Activated naive CD4-positive, alpha-beta T cell treated with anti-CD3 and anti-CD28 coated beads, Interleukin-2, amount 50 U/mL, for 24 hours (primary cell): Measurements from ENCODE around the gene PRKRA.
A peak's percentile ranks its signal among the peaks of the same experiment; 100 is the strongest.

ENCODE experiments used
- H3K27ac Mint-ChIP-seq: one replicate; pipeline ENCODE4 v1.8.0; 2021; ENCODE audit warnings: mild to moderate bottlenecking, mixed read lengths
- H3K27me3 Mint-ChIP-seq: one replicate; pipeline ENCODE4 v1.8.0; 2021; ENCODE audit warnings: mixed read lengths
- H3K36me3 Mint-ChIP-seq: one replicate; pipeline ENCODE4 v1.8.0; 2021; ENCODE audit warnings: mixed read lengths
- H3K4me1 Mint-ChIP-seq: one replicate; pipeline ENCODE4 v1.8.0; 2021; ENCODE audit warnings: mixed read lengths
- H3K4me3 Mint-ChIP-seq: one replicate; pipeline ENCODE4 v1.8.0; 2021; ENCODE audit warnings: mild to moderate bottlenecking, mixed read lengths
- H3K9me3 Mint-ChIP-seq: one replicate; pipeline ENCODE4 v1.8.0; 2021; ENCODE audit warnings: mixed read lengths

Gene PRKRA

DNA sequence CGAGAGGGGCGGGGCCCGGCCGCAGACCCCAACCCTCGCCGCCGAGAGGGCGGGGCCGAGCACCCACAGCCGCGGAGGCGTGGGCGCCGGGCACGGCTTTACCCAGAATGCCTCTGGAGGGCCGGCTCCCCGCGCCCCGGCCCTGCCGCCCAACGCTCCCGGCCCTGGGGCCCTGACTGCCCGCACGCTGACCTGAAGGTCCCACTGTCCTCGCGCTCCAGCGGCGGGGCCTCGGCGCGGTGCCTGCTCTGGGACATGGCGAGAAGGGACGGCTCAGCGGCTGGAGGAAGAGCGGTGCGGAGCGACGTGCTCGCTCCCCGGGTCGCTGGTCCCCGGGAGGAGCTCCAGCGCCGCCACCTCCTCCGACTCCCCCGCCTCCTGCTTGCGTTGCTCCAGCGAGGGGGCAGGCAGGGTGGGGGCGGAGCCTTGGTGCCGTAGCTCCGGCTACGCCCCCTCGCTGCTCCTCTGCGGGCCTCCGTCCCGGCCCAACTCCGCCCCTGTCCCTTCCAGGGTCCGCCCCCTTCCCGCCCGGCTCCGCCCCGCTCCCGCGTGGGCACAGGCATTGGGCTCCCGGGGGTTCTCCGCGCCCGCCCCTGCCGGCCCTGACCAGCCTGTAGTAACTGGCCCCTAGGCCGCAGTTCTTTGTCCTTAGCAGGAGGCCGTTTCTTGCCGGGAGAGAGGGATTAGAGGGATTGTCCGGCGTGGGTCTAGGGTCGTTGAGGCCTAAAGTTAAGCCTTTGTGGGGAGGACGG is at the start of gene PRKRA, which contains the start of gene PJVK:
Gene PRKRA (minus strand): TSS at position 402 of the 752 bp plus-strand sequence. CDS start 145 bp downstream, at position 257.
Gene PJVK (plus strand): TSS at position 605 of the 752 bp plus-strand sequence. CDS start 2,032 bp downstream, outside the sequence.
- no peaks in the 10 kb centered on the region for H3K27me3 Mint-ChIP-seq
- H3K27ac Mint-ChIP-seq = peak within 1 kb of the TSS; percentile 98
- H3K9me3 Mint-ChIP-seq = no peaks in the 10 kb centered on the region
- H3K36me3 Mint-ChIP-seq = peaks cover 12% of the 10 kb centered on the region
- peak within 1 kb of the TSS; percentile 94 for H3K4me3 Mint-ChIP-seq
- H3K4me1 Mint-ChIP-seq = peaks cover 29% of the 10 kb centered on the region

GRCh38 chr2:178499640-178500039 is 48.7 kb upstream of the PRKRA start:
- no peak overlapping the region for H3K27ac Mint-ChIP-seq
- no peak overlapping the region for H3K4me3 Mint-ChIP-seq
- H3K36me3 Mint-ChIP-seq = peaks cover 23% of the 10 kb centered on the region
- no peaks in the 10 kb centered on the region for H3K9me3 Mint-ChIP-seq
- H3K27me3 Mint-ChIP-seq = no peaks in the 10 kb centered on the region
- H3K4me1 Mint-ChIP-seq = no peaks in the 10 kb centered on the region

DNA sequence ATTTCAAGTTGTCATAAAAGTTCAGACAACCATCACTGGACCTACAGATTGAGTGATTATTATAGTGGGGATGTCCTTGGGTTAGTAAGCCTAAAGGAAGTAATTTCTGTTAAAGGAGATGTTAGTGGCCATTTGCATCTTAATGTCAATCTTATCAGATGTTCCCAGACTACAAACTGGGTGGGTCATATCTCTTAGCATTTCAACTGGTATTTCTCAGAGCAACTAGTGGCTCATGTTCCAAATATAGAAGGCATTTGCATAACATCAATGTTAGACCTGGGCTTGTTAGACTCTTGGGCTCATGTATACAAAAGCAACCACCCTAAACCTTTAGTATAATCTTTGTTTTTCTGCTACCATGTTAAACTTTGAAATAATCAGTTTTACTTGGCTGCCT is 47.2 kb upstream of the PRKRA start:
- Mint-ChIP-seq H3K4me1 (no peaks in the 10 kb centered on the region), H3K27me3 (no peaks in the 10 kb centered on the region), H3K9me3 (no peaks in the 10 kb centered on the region), H3K36me3 (peaks cover 19% of the 10 kb centered on the region), H3K4me3 (no peak overlapping the region), H3K27ac (no peak overlapping the region)

- H3K27me3 Mint-ChIP-seq = no peaks in the 10 kb centered on the region
- H3K27ac Mint-ChIP-seq = no peak overlapping the region
- peaks cover 7% of the 10 kb centered on the region for H3K4me1 Mint-ChIP-seq
- H3K9me3 Mint-ChIP-seq = no peaks in the 10 kb centered on the region
- H3K36me3 Mint-ChIP-seq = peaks cover 19% of the 10 kb centered on the region
- H3K4me3 Mint-ChIP-seq = no peak overlapping the region
Measured at GRCh38 chr2:178496049-178496448, 45.1 kb upstream of the PRKRA start.

GRCh38 chr2:178491612-178492011 is 40.6 kb upstream of the PRKRA start:
- peaks cover 38% of the 10 kb centered on the region for H3K4me1 Mint-ChIP-seq
- H3K27ac Mint-ChIP-seq = no peak overlapping the region
- no peak overlapping the region for H3K4me3 Mint-ChIP-seq
- H3K9me3 Mint-ChIP-seq = no peaks in the 10 kb centered on the region
- H3K27me3 Mint-ChIP-seq = no peaks in the 10 kb centered on the region
- H3K36me3 Mint-ChIP-seq = peaks cover 28% of the 10 kb centered on the region

DNA sequence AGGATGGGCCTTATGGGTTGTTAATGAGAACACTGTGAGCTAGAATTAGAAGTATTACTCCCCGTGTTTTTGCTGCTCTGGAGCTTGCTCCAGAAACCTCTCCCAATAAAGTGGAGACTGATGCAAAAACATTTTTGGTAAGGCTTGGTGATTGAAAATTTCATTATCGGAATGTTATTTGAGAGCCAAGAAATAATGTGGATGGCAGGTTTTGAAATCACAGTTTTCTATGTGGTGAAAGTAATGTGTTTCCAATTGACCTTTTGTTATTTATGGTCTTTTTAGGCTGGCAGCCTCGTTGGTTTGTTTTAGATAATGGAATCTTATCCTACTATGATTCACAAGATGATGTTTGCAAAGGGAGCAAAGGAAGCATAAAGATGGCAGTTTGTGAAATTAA is 34.4 kb upstream of the PRKRA start:
- Mint-ChIP-seq H3K9me3 (no peaks in the 10 kb centered on the region), H3K27me3 (no peaks in the 10 kb centered on the region), H3K27ac (no peak overlapping the region), H3K4me3 (no peak overlapping the region), H3K36me3 (peaks cover 24% of the 10 kb centered on the region), H3K4me1 (peaks cover 75% of the 10 kb centered on the region)

DNA sequence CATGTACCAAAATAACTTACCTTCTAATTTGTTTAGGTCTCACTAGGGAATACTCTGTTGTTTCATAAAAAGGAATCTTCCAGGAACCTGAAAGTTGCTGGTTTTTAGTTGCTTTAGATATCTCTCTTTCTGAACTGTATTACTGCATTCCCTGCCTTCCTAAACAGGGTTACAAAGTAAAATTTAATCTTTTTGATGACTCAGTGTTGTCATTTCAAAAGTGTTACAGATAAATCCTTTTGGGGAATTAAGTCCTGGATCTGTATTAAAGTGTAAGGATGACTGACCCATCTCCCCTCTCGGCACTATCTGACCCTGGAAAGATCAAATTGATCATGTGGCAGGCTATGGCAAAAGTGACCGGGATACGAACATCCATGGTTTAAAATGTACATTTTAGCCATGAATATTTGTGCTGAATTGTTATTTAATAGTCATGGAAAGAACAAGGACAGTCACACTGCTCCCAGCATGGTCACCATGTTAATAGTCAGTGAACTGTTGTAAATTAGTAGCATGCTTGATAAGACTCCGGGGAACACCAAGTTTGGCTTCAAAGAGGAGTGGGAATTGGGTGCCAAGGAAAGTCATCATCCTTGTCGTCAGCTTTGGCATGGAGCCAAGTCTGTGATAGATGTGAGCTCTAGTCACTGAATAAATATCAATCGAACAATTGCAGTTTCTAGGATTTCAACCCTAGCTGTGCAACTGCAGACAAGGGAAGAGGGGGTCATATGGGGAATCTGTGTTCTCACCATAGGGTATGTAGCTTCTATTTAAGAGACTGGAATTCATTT is 33.5 kb upstream of the PRKRA start:
- Mint-ChIP-seq H3K4me1 (peaks cover 68% of the 10 kb centered on the region), H3K36me3 (peaks cover 18% of the 10 kb centered on the region), H3K9me3 (no peaks in the 10 kb centered on the region), H3K27me3 (no peaks in the 10 kb centered on the region), H3K4me3 (no peak overlapping the region), H3K27ac (no peak overlapping the region)

DNA sequence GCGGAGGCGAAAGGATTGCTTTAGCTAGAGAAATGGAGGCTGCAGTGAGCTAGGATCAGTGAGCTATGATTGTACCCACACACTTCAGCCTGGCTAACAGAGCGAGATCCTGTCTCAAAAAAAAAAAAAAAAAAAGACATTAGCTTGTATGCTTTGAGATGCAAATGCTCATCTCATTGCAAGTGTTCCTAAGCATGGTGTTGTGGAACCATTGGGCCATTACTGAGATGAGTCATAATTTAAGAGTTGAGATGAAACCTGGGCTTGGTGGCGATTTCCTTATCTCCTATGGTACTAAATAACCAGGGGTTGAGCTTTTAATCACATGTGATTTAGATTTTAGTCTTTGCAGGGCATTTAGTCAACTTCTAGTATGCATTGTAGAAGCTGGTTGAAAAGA is 31.5 kb upstream of the PRKRA start:
- H3K4me3 Mint-ChIP-seq = peak overlapping the region; percentile 99
- H3K27ac Mint-ChIP-seq = no peak overlapping the region
- no peaks in the 10 kb centered on the region for H3K27me3 Mint-ChIP-seq
- peaks cover 63% of the 10 kb centered on the region for H3K4me1 Mint-ChIP-seq
- H3K36me3 Mint-ChIP-seq = peaks cover 13% of the 10 kb centered on the region
- H3K9me3 Mint-ChIP-seq = no peaks in the 10 kb centered on the region

DNA sequence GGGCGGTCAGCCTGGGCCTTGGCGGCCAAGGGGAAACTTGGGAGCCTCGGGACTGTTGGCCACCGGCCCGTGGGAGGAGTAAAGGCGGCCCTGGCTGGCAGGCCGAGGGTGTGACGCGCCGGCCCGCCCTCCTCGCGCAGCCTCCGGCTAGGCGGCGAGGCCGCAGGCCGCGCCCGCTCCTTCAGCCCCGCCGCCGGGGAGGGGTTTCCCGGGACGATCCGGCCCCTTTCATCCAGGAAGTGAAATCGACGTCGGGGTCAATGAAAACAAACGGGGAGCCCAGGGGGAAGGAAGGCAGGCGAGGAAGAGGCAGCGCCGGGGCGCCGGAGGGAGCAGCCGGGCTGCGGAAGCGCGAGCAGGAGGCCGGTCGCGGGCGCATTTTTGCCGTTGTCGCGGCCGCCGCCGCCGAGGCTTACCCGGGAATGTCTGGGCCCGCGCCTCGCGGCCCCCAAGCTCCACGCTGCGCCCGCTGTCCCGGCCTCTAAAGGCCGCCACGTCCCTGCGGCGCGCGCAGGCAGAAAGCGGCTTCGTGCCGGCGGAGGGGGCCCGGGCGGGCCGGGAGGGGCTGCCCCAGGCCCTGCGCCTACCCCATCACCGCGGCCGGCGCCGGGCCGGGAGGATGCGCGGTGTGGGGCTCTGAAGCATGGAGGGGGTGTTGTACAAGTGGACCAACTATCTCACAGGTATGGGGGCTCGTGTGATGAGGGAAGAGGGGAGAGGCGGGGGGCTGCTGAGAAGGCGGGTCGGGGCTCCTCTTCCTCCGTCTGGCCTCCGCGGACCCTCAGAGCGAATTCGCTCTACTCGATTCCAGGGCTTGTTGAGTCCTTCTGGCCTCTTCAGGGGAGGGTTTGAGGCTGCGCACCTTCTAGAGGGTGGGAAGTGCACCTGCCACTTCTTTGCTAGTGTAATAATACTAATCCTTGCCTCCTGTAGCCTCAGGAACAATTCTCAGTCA is 29.5 kb upstream of the PRKRA start, which contains the start of gene PLEKHA3:
Gene PLEKHA3 (plus strand): TSS at position 231 of the 955 bp plus-strand sequence. CDS start 413 bp downstream, at position 644.
- Mint-ChIP-seq H3K4me3 (peak within 1 kb of the TSS; percentile 99), H3K36me3 (peaks cover 1% of the 10 kb centered on the region), H3K27me3 (no peaks in the 10 kb centered on the region), H3K27ac (peak within 1 kb of the TSS; percentile 96), H3K9me3 (no peaks in the 10 kb centered on the region), H3K4me1 (peaks cover 47% of the 10 kb centered on the region)

DNA sequence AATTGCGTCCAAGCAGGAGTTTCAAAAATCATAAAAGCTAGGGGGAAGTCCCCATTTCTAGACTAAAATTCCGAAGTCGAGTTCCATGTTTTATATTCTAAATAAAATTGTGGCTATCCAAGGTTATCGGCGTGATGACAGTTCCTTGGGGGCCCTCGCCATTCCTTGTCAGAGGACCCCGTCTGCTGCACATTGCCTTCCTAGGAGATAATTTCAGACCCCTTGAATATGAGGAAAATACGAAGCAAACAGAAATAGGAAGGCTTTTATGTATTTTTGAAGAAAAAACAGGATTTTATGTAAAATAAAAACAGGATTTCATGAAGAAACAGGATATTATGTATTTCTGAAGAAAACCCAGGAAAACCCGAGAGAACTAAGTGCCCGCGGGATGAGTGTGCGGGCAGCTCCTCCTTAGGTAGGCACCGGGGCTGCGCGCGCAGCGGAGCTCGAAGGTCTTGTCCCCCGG is 28.8 kb upstream of the PRKRA start:
- Mint-ChIP-seq H3K27ac (peak overlapping the region; percentile 84), H3K36me3 (no peaks in the 10 kb centered on the region), H3K27me3 (no peaks in the 10 kb centered on the region), H3K9me3 (no peaks in the 10 kb centered on the region), H3K4me3 (peak overlapping the region; percentile 99), H3K4me1 (peaks cover 43% of the 10 kb centered on the region)

GRCh38 chr2:178479275-178479616 is 28.3 kb upstream of the PRKRA start:
- Mint-ChIP-seq H3K4me3 (peak overlapping the region; percentile 99), H3K4me1 (peaks cover 38% of the 10 kb centered on the region), H3K36me3 (no peaks in the 10 kb centered on the region), H3K27me3 (no peaks in the 10 kb centered on the region), H3K27ac (peak overlapping the region; percentile 96), H3K9me3 (no peaks in the 10 kb centered on the region)

DNA sequence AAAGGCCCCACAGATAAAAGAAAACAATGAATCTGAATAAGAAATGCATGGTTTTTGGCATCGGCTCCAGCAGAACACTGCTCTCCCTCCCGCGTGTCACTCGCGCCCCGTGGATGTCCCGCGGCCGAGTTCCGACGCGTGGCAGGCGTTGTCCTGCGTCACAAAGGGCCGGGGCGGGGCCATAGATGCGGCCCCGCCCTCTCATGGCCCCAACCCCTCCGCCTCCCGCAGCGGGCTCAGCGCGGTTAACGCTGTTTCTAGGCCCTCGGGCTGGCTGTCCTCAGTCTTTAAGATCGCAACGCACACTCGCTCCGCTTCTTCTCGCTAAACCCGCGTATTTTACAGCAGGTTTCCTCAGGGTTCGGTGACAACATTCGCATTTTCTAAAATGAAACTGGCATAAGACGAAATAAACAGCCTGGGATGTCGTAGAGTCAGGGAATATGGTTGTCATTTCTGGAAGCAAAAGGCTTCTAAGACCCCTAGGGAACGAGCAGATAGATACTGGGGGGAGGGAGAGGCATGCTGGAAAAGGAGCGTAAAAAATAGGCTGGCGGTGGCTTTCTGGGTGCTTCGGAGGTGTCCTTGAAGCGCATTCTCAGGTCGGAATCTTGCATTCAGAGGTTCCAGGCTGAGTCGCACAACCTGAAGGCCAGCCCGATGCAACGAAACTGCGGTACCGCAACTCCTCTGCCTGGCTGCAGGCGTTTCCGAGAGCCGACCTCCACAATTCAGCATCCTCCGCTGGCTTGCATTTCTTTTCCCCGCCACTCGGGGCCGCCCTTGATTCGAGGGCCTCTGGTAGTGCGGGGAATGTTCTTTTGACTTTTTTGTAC is 27.7 kb upstream of the PRKRA start, which contains the start of gene FKBP7:
Gene FKBP7 (minus strand): TSS at position 162 of the 836 bp plus-strand sequence. CDS start 101 bp downstream, at position 61.
- H3K36me3 Mint-ChIP-seq = no peaks in the 10 kb centered on the region
- H3K4me1 Mint-ChIP-seq = peaks cover 36% of the 10 kb centered on the region
- peak within 1 kb of the TSS; percentile 99 for H3K4me3 Mint-ChIP-seq

GRCh38 chr2:178478130-178478438 is 27.1 kb upstream of the PRKRA start:
- Mint-ChIP-seq H3K27me3 (no peaks in the 10 kb centered on the region), H3K36me3 (no peaks in the 10 kb centered on the region), H3K27ac (peak overlapping the region; percentile 96), H3K9me3 (no peaks in the 10 kb centered on the region), H3K4me3 (peak overlapping the region; percentile 99), H3K4me1 (peaks cover 36% of the 10 kb centered on the region)

More for the DNA sequence above, 27.7 kb upstream of the PRKRA start, which contains the start of gene FKBP7:
- H3K27me3 Mint-ChIP-seq = no peaks in the 10 kb centered on the region
- no peaks in the 10 kb centered on the region for H3K9me3 Mint-ChIP-seq
- peak within 1 kb of the TSS; percentile 96 for H3K27ac Mint-ChIP-seq

DNA sequence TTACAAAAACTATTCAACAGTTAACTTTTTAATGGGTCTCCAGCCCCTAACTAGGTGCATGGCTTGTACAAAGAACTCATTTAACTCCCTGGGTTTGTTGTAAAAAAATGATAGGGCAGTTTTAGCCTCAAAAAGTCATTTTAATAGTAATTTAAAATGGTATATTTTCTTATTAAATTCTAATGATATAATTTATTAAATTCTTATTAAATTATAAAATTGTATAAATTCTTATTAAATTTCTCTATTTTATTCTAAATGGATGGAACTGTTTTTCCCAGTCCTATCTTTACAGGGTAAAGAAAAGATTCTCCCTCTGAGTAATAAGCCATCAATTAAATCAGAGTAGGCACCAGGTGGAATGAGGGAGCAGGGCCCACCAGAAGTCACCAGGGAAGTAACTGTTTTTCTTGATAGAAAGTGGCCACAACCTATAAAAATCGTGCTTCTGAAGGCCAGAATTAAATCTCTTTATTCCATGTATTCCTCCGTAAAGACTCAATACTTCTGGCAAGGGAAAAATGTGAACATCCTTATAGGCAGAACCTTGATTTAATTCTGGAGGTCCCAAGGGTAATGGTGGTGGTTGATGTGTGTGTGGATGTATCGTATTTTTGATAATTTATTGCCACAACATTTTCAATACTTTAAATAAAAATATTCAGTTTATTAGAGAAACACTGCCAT is 26.6 kb upstream of the PRKRA start:
- H3K4me1 Mint-ChIP-seq = peaks cover 31% of the 10 kb centered on the region
- H3K27ac Mint-ChIP-seq = no peak overlapping the region
- no peaks in the 10 kb centered on the region for H3K27me3 Mint-ChIP-seq
- H3K4me3 Mint-ChIP-seq = peak overlapping the region; percentile 99
- no peaks in the 10 kb centered on the region for H3K9me3 Mint-ChIP-seq
- H3K36me3 Mint-ChIP-seq = no peaks in the 10 kb centered on the region
